Pancreas (tissue), 10 donors: Measurements from ENCODE around the gene GSE1. TPM values are rescaled to one million over a fixed set of nuclear protein-coding genes. Genes with fewer than 3 reads are reported as not detected.

Experiments
- ATAC-seq, 4 donors: fragments of 200-7000 bp; cut with Tn5 transposase; one replicate each; pipeline versions ENCODE4 v1.8.0 to v1.9.1; 2020; ENCODE audit warnings: mild to moderate bottlenecking in 4 of 4, moderate library complexity in 4 of 4
- DNase-seq, 6 donors: peaks; one replicate each; pipeline ENCODE4 v3.0.0-alpha.2; 2020
- FAIRE-seq: peaks from 2 replicates; lab custom pipeline; 2012; peaks lifted over from hg19 to GRCh38; lab: Jason Lieb, UNC
- H3K27ac ChIP-seq, 4 donors: fragments of 200-600 bp; sonication (generic); 1 replicate in 3 of 4; 2 replicates in 1 of 4; pipeline versions ENCODE4 v1.5.0 to v1.8.0; 2020
- H3K27me3 ChIP-seq, 4 donors: fragments of 200-600 bp; one replicate each; pipeline ENCODE4 v1.8.0; 2021
- H3K36me3 ChIP-seq, 3 donors: fragments of 200-600 bp; sonication (generic) in 1 of 3; one replicate each; pipeline versions ENCODE4 v1.5.0 to v1.8.0; 2020 to 2021
- H3K4me1 ChIP-seq, 3 donors: fragments of 200-600 bp; one replicate each; pipeline ENCODE4 v1.8.0; 2021
- H3K4me3 ChIP-seq, 4 donors: fragments of 200-600 bp; sonication (generic) in 2 of 4; one replicate each; pipeline versions ENCODE4 v1.5.0 to v1.8.0; 2020 to 2021
- H3K9me3 ChIP-seq, 4 donors: fragments of 200-600 bp; one replicate each; pipeline ENCODE4 v1.8.0; 2021
- CTCF ChIP-seq, 4 donors: fragments of 200-600 bp; sonication (generic) in 3 of 4; IDR thresholded peaks; one replicate each; pipeline versions ENCODE4 v1.5.0 to v1.8.0; 2021; ENCODE audit warnings: antibody characterized with exemption in 4 of 4
- WGBS, 2 donors: extraction: QIAGEN DNeasy Blood & Tissue Kit; methylation state at CpG; one replicate each; pipeline ENCODE4 v1.1.7; 2013; 5-methylcytosine and 5-hydroxymethylcytosine counted together
- intact Hi-C, 3 donors: fragments of 100-400 bp; cut with DNase I; formaldehyde crosslinking; loops; one replicate each; pipeline versions ENCODE4 v1.11.1 to v1.14.2; 2022
- polyA plus RNA-seq, 2 donors: library from polyadenylated mRNA; stranded (reverse); fragments of 200-250 nt; gene quantifications; one replicate each; pipeline ENCODE4 v1.2.3, GENCODE V29; 2013
- total RNA-seq, 6 donors: library from RNA; stranded (reverse); fragmentation: NEBNext Ultra II Directional in 4 of 6; extraction: Animal tissue kit (Norgen Biotek cat#: 25700) in 4 of 6; gene quantifications; one replicate each; pipeline versions ENCODE4 v1.2.1 to v1.2.4, GENCODE V29; 2021 to 2023
- donor health status: healthy with polysubstance abuse.
- donor health status: DM: no; HTN: no; CAD: no; lungs with moderate emphysema.
- donor health status: DM: no; HTN: no; CAD: no.
- donor health status: control.
- donor health status: control.
- donor health status: Bipolar disorder and iron deficiency.
- donor health status: DM: yes; HTN: yes; CAD: no.
- donor health status: DM: no; HTN: no; CAD: no.
- donor health status: DM: no; HTN: no; CAD: no.
- donor health status: DM: yes; HTN: yes; CAD: no.

Gene GSE1
- total and polyA plus RNA-seq, 8 donors, result 32.0 to 61.5 (median 41.9) TPM

GRCh38 chr16:85715169-85716021 is 102.3 kb downstream of the GSE1 start:
- WGBS, 2 donors, result 82 to 83% methylated on average over 22 of the region's 22 CpGs
- H3K27ac ChIP-seq, result no peak overlapping the region
- no peak for TF ChIP-seq CTCF (IDR thresholded peaks at IDR 0.05)
- intact Hi-C loops, result loop anchor here in 2 of 3 donors (5.0 to 10.0 kb wide), 2 partner anchors 48 to 441 kb away; no protein-coding TSS in a partner anchor
- FAIRE-seq (no peak), ATAC-seq (no peak), DNase-seq (no peak)
- no peaks in the 10 kb centered on the region for H3K27me3 ChIP-seq
- no peaks in the 10 kb centered on the region for H3K36me3 ChIP-seq
- H3K9me3 ChIP-seq, result no peaks in the 10 kb centered on the region
- no peak overlapping the region for H3K4me3 ChIP-seq
- no peaks in the 10 kb centered on the region for H3K4me1 ChIP-seq

- no peak for DNase-seq
- H3K27ac ChIP-seq, result no peak overlapping the region
- no peaks in the 10 kb centered on the region for H3K36me3 ChIP-seq
- no peak overlapping the region for H3K4me3 ChIP-seq
- FAIRE-seq, result no peak
- no peaks in the 10 kb centered on the region for H3K27me3 ChIP-seq
- no peaks in the 10 kb centered on the region for H3K4me1 ChIP-seq
- intact Hi-C loops, result loop anchor here in 2 of 3 donors (5.0 to 10.0 kb wide), 2 partner anchors 49 to 441 kb away; no protein-coding TSS in a partner anchor
- H3K9me3 ChIP-seq, result no peaks in the 10 kb centered on the region
- WGBS, 2 donors, result 66 to 71% methylated on average over 9 of the region's 9 CpGs
- no peak for TF ChIP-seq CTCF (IDR thresholded peaks at IDR 0.05)
- no peak for ATAC-seq
Observed at GRCh38 chr16:85716022-85716679, 103.0 kb downstream of the GSE1 start.

- ATAC-seq, result no peak
- TF ChIP-seq CTCF (IDR thresholded peaks at IDR 0.05), result no peak
- intact Hi-C loops, result loop anchor here in 2 of 3 donors (5.0 to 10.0 kb wide), 2 partner anchors 49 to 442 kb away; no protein-coding TSS in a partner anchor
- FAIRE-seq, result no peak
- Histone ChIP-seq H3K27me3 (no peaks in the 10 kb centered on the region), H3K27ac (no peak overlapping the region), H3K36me3 (no peaks in the 10 kb centered on the region), H3K4me1 (no peaks in the 10 kb centered on the region), H3K9me3 (no peaks in the 10 kb centered on the region), H3K4me3 (no peak overlapping the region)
- WGBS, 2 donors, result 79 to 87% methylated on average over 3 of the region's 3 CpGs
- DNase-seq, result no peak
Observed at GRCh38 chr16:85716680-85717038, 103.5 kb downstream of the GSE1 start.

GRCh38 chr16:85717393-85718152 is 104.5 kb downstream of the GSE1 start:
- Histone ChIP-seq H3K9me3 (no peaks in the 10 kb centered on the region), H3K27me3 (no peaks in the 10 kb centered on the region), H3K27ac (no peak overlapping the region), H3K4me1 (no peaks in the 10 kb centered on the region), H3K4me3 (no peak overlapping the region), H3K36me3 (no peaks in the 10 kb centered on the region)
- WGBS, 2 donors, result 34 to 40% methylated on average over 21 of the region's 21 CpGs
- peak; percentile 46 to 69 (median 58) for TF ChIP-seq CTCF (IDR thresholded peaks at IDR 0.05)
- DNase-seq, result peak; percentile 49 to 87 (median 70)
- no peak for FAIRE-seq
- ATAC-seq, result peak; percentile 68 to 87 (median 85)
- intact Hi-C loops, result loop anchor here in 2 of 3 donors (5.0 to 10.0 kb wide), 2 partner anchors 50 to 443 kb away; no protein-coding TSS in a partner anchor
